BE2C (cell line): ENCODE measurements around the gene EML6.

Experiments
- DNase-seq: peaks from one replicate; pipeline ENCODE4 v3.0.0-alpha.2; 2020
- H3K27me3 ChIP-seq: fragments of 250-450 bp; sonication (Bioruptor Pico); 2 replicates; pipeline ENCODE4 v1.5.1; 2020; ENCODE audit warnings: mild to moderate bottlenecking
- H3K36me3 ChIP-seq: fragments of 250-450 bp; sonication (Bioruptor Pico); 2 replicates; pipeline ENCODE4 v1.5.1; 2020; ENCODE audit warnings: mild to moderate bottlenecking
- H3K4me1 ChIP-seq: fragments of 250-450 bp; sonication (Bioruptor Pico); 2 replicates; pipeline ENCODE4 v1.5.1; 2020
- H3K4me3 ChIP-seq: 2 replicates; pipeline ENCODE4 v1.5.1; 2011; ENCODE audit warnings: low read depth, low read length
- H3K9me3 ChIP-seq: fragments of 250-450 bp; sonication (Bioruptor Pico); 2 replicates; pipeline ENCODE4 v1.5.1; 2020
- TF ChIP-seq, protein P1 (sequence below): IDR thresholded peaks from 2 replicates; pipeline ENCODE4 v1.5.1; 2012; ENCODE audit warnings: mild to moderate bottlenecking, low read depth, low read length

EML6 gene

DNA sequence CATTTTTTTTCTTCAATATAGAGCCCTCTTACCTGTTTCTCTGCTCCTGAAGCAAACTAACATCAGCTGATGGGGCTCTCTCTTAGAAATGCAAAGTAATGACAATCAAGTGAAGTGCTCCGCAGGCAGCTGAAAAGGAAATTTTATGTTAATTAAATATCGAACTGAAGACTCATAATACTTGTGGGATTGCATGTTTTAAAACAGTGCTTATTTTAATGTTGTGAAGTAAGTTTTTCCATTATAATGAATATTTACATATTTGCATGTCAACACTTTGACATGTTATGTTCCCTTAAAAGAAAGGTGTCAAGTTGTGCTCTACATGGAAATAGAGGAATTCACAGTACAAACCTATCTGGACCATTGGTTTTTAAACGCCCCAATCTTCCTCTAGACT is 97.1 kb downstream of the EML6 start:
- H3K9me3 ChIP-seq, result no peaks in the 10 kb centered on the region

DNA sequence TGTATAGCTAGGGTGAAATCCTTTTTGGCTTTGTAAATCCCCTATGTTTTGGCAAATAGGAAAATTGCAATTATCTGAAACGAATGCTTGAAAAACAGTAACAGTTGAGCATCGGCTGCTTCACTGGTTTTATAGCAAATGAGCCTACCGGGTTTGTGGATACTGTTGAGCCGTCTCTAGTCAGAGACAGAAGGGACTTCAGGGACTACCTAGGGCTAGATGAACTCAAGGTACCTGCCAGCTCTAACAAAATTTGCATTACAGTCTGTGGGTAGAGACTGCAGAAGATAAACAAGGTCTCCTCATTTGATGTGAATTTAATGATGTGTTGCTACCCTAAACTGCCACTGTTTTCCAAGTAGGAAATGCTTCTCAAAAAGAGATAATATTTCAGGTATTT is 101.1 kb downstream of the EML6 start:
- no peaks in the 10 kb centered on the region for H3K36me3 ChIP-seq

More for the DNA sequence above, 97.1 kb downstream of the EML6 start:
- Histone ChIP-seq H3K4me3 (no peak overlapping the region), H3K27me3 (no peaks in the 10 kb centered on the region), H3K4me1 (no peaks in the 10 kb centered on the region), H3K36me3 (no peaks in the 10 kb centered on the region; the same call in 1 of the 2 replicates)
- TF ChIP-seq, protein P1, sequence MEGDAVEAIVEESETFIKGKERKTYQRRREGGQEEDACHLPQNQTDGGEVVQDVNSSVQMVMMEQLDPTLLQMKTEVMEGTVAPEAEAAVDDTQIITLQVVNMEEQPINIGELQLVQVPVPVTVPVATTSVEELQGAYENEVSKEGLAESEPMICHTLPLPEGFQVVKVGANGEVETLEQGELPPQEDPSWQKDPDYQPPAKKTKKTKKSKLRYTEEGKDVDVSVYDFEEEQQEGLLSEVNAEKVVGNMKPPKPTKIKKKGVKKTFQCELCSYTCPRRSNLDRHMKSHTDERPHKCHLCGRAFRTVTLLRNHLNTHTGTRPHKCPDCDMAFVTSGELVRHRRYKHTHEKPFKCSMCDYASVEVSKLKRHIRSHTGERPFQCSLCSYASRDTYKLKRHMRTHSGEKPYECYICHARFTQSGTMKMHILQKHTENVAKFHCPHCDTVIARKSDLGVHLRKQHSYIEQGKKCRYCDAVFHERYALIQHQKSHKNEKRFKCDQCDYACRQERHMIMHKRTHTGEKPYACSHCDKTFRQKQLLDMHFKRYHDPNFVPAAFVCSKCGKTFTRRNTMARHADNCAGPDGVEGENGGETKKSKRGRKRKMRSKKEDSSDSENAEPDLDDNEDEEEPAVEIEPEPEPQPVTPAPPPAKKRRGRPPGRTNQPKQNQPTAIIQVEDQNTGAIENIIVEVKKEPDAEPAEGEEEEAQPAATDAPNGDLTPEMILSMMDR, result no peak
- DNase-seq, result no peak

DNA sequence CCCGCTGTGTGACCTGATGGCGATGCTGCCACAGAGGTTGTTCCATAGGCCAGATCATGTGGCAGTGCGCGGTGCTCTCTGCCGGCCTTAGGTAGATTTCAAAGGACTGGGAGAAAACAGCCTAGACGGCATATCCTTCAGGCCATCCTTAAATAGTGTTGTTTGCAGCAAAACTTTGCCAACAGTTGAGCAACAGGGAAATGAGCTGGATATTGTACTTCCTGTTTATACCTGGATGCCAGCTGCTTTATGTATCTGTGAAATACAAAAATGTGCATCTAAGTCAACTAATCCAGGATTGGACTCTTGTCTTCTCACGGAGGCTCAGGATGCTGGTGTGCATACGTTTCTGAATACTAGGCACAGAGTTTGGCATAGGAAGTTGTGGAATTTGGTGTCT is 107.1 kb downstream of the EML6 start:
- no peak for DNase-seq

More for the DNA sequence above, 101.1 kb downstream of the EML6 start:
- Histone ChIP-seq H3K4me1 (no peaks in the 10 kb centered on the region), H3K4me3 (no peak overlapping the region), H3K27me3 (no peaks in the 10 kb centered on the region), H3K9me3 (no peaks in the 10 kb centered on the region)
- DNase-seq, result no peak
- TF ChIP-seq, protein P1, result no peak

DNA sequence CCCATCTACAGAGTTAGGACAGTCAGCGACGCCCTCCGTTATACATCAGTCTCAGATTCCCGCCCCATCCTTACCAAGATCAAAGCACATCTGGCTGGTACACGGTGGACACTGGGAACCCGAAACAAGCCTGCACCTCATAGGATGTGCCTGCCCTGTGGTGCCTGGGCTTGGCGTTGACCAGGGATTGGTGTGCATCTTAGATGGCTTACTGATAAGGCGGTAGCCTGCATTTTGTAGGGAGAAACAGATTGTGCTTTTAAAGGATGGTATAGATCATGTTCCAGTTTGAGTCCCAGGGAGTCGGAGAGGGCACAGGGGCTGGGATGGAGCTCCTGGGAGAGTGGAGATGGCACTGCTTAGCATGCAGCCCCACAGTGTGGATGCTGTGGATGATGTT is 108.0 kb downstream of the EML6 start:
- Histone ChIP-seq H3K9me3 (no peaks in the 10 kb centered on the region), H3K4me1 (no peaks in the 10 kb centered on the region), H3K36me3 (no peaks in the 10 kb centered on the region), H3K4me3 (no peak overlapping the region), H3K27me3 (no peaks in the 10 kb centered on the region)
- TF ChIP-seq, protein P1, result no peak
- no peak for DNase-seq

More for the DNA sequence above, 107.1 kb downstream of the EML6 start:
- Histone ChIP-seq H3K27me3 (no peaks in the 10 kb centered on the region), H3K4me1 (no peaks in the 10 kb centered on the region), H3K4me3 (no peak overlapping the region), H3K9me3 (no peaks in the 10 kb centered on the region), H3K36me3 (no peaks in the 10 kb centered on the region)
- TF ChIP-seq, protein P1, result no peak

DNA sequence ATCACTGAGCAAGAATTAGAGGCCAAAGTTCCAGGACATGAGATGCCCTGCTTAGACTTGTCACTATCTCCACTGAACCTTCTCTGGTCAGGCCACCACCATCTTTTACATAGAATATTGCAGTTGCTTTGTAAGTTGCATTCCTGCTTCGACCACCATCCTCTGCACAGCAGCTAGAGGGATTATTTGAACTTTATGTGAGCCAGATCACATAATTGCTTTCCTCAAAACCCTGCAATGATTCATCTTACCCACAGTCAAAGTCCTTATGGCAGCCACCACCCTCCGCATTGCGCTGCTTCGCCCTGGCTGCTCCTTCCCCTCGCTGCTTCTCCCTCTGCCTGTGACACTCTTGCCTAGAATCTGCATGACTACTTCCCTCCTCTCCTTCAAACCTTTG is 111.3 kb downstream of the EML6 start:
- Histone ChIP-seq H3K4me1 (peaks cover 14% of the 10 kb centered on the region), H3K36me3 (no peaks in the 10 kb centered on the region), H3K4me3 (no peak overlapping the region), H3K27me3 (no peaks in the 10 kb centered on the region), H3K9me3 (no peaks in the 10 kb centered on the region)
- no peak for DNase-seq
- TF ChIP-seq, protein P1, result no peak

DNA sequence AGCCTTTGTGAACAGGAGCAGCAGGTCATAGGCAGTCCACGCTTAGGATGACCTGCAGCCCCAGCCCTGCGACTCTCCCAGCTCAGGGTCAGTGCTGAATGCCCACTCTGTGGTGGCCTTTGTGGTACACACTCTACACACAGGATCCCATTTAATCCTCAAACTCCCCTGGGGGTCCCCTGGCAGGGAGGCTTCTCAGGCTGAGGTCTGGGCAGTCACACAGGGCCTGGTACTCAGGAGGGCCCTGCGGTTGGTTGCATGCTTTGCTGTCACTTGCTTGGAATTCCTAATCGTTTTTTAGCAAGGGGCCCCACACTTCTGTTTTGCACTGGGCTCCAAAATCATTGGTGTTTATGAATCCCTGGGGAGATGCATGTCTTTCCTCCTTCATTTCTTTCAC is 113.0 kb downstream of the EML6 start:
- no peaks in the 10 kb centered on the region for H3K36me3 ChIP-seq
- no peaks in the 10 kb centered on the region for H3K9me3 ChIP-seq
- peaks cover 17% of the 10 kb centered on the region for H3K4me1 ChIP-seq
- no peak for DNase-seq
- no peak overlapping the region for H3K4me3 ChIP-seq
- H3K27me3 ChIP-seq, result no peaks in the 10 kb centered on the region
- TF ChIP-seq, protein P1, result no peak
